Heart left ventricle (tissue), 13 donors: ENCODE data around the gene EIF2AK2.

Source experiments
- CTCF ChIP-seq, 12 donors: fragments of 200-600 bp; sonication (generic) in 4 of 12; IDR thresholded peaks; one replicate each; pipeline versions ENCODE4 v1.5.0 to v1.8.0; 2018 to 2022; ENCODE audit warnings: antibody characterized with exemption in 12 of 12, mild to moderate bottlenecking in 5 of 12
- POLR2A ChIP-seq, 2 donors: fragments of 450-650 bp; IDR thresholded peaks; one replicate each; pipeline ENCODE4 v1.6.1; 2017; ENCODE audit warnings: antibody characterized with exemption in 2 of 2, mild to moderate bottlenecking in 2 of 2, moderate library complexity in 2 of 2
- donor health status: ischemic (EF 13 %, LVEDD 7.1; RV severe dilation, severe dysfunction).
- donor health status: DM: no; HTN: yes; CAD: no.
- donor health status: DM: no; HTN: no; CAD: no.
- donor health status: ischemic (EF 25% LVEDD 6.9; RV normal size, moderate dysfunction).
- donor health status: ischemic (EF 25% LVEDD 5.7; RV mildly dilated, moderate dysfunction).
- donor health status: ischemic (EF 35%, LVEDD 5.7; RV mildly dilated, moderate dysfunction).
- donor health status: nonischemic (EF 11% LVEDD 7.7; RV severe dilation, severe dysfunction).
- donor health status: DM: yes; HTN: yes; CAD: no.
- donor health status: PGD.
- donor health status: ischemic (EF 29% LVEDD 5.4; RV normal size, mild dysfunction).
- donor health status: nonischemic (EF 23%, LVEDD 6.1; RV moderate dilation, normal function).

GRCh38 chr2:37096568-37096967 is 60.2 kb downstream of the EIF2AK2 start:
- TF ChIP-seq POLR2A (IDR thresholded peaks at IDR 0.05) (no peak), CTCF (IDR thresholded peaks at IDR 0.05) (no peak)
